IPS-11a (cell line): ENCODE measurements around the gene CLCC1.
"Not testable (repeated sequence)": the region's sequence is repeated elsewhere in the genome, so short reads cannot be mapped to it uniquely, and the experiment has no call there.

ENCODE experiments used
- H3K4me3 ChIP-seq: one replicate; pipeline ENCODE4 v1.5.1; 2013; ENCODE audit warnings: low read depth, low read length, control low read depth

CLCC1 gene

GRCh38 chr1:108963052-108963686 is at the start of gene CLCC1:
CLCC1 (minus strand) TSS chr1:108963484; CDS start chr1:108950437, 13,047 bp downstream.
- H3K4me3 ChIP-seq, result peak within 1 kb of the TSS; percentile 80

- no peak overlapping the region for H3K4me3 ChIP-seq
These were observed 48.1 kb upstream of the CLCC1 start for GRCh38 chr1:109011335-109011734.

- not testable (repeated sequence) for H3K4me3 ChIP-seq
These were observed 33.3 kb upstream of the CLCC1 start for GRCh38 chr1:108996622-108997021.

- H3K4me3 ChIP-seq, result no peak overlapping the region
These were observed 19.8 kb upstream of the CLCC1 start for GRCh38 chr1:108983114-108983513.

GRCh38 chr1:108976658-108977057 is 13.4 kb upstream of the CLCC1 start:
- no peak overlapping the region for H3K4me3 ChIP-seq

GRCh38 chr1:108972951-108973350 is 9.7 kb upstream of the CLCC1 start:
- no peak overlapping the region for H3K4me3 ChIP-seq

GRCh38 chr1:108969346-108969745 is 6.1 kb upstream of the CLCC1 start:
- H3K4me3 ChIP-seq, result no peak overlapping the region

GRCh38 chr1:108962681-108963051 is 618 bp downstream of the CLCC1 start:
- peak overlapping the region; percentile 80 for H3K4me3 ChIP-seq

- H3K4me3 ChIP-seq, result peak overlapping the region; percentile 80
These were observed 1.4 kb downstream of the CLCC1 start for GRCh38 chr1:108961752-108962486.

- H3K4me3 ChIP-seq, result no peak overlapping the region
These were observed 2.1 kb downstream of the CLCC1 start for GRCh38 chr1:108961198-108961597.

GRCh38 chr1:108960719-108961118 is 2.6 kb downstream of the CLCC1 start:
- no peak overlapping the region for H3K4me3 ChIP-seq

GRCh38 chr1:108957888-108958287 is 5.4 kb downstream of the CLCC1 start:
- H3K4me3 ChIP-seq, result no peak overlapping the region

GRCh38 chr1:108955881-108956280 is 7.4 kb downstream of the CLCC1 start:
- no peak overlapping the region for H3K4me3 ChIP-seq

- H3K4me3 ChIP-seq, result no peak overlapping the region
These were observed 8.2 kb downstream of the CLCC1 start for GRCh38 chr1:108955111-108955510.

GRCh38 chr1:108953452-108953851 is 9.8 kb downstream of the CLCC1 start:
- no peak overlapping the region for H3K4me3 ChIP-seq

- no peak overlapping the region for H3K4me3 ChIP-seq
These were observed 12.0 kb downstream of the CLCC1 start for GRCh38 chr1:108951242-108951641.

GRCh38 chr1:108949044-108949443 is 14.2 kb downstream of the CLCC1 start:
- no peak overlapping the region for H3K4me3 ChIP-seq

GRCh38 chr1:108947871-108948525 is 15.3 kb downstream of the CLCC1 start:
- H3K4me3 ChIP-seq, result no peak overlapping the region

- no peak overlapping the region for H3K4me3 ChIP-seq
These were observed 27.1 kb downstream of the CLCC1 start for GRCh38 chr1:108936170-108936569.

- H3K4me3 ChIP-seq, result no peak overlapping the region
These were observed 29.3 kb downstream of the CLCC1 start for GRCh38 chr1:108933944-108934343.

- not testable (repeated sequence) for H3K4me3 ChIP-seq
These were observed 35.7 kb downstream of the CLCC1 start for GRCh38 chr1:108927565-108927964.

GRCh38 chr1:108925920-108926319 is 37.4 kb downstream of the CLCC1 start:
- no peak overlapping the region for H3K4me3 ChIP-seq
